ENCODE results near the gene GPHN.

The GPHN gene

DNA sequence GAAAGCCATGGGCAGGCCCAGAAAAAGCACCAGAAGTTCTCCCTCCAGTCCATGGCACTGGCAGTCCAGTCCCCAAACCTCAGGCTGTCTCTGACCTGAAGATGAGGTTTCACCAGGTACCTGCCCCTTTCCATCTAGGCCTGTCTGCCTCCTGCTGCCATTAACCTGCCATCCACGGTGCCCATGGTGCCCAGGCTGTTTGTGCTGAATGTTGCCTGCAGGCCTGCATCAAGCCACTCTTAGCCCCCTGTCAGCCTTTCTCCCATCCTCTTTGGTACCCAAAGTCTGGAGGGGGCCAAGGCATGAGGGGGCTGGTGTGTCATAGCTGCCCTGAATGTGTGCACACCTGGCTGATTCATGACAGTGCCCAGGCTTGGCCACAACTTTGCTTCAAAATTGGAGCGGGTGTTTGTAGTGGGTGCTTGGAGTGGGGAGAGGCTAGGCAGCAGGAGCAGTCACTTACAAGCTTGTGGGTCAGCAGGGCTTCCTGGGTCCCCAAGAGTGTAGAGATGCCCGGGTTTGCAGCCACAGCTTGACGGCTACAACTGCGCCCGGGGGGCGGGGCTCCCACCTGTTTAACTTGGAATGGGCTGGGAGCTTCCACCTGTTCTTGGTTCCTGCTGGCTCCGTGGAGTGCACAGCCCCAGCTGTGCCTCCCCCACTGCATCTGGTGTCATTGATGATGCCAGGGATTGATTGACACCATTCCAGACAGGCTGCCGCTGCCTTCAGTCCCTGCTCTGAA lies 88.5 kb downstream of the GPHN start:
- H3K4me3 ChIP-seq (ENCODE audit: low read depth, low read length), result no peak overlapping the region

DNA sequence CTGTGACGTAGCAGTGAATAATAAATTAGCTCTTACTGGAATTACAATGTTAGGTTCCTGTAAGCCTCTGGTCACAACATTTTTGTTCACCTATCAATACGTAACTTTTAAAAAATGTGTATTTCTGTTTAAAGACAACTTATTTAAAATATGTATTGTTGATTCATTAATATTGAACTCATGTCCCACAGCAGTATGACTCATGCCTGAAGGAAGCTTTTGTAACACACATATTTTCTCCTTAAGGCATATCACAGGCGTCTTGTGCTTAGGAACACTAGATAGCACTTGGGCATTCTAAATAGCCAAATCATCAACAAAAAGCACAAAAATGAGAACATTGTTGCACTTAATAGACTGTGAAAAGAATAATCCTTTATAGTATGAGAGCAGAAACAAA lies 92.5 kb downstream of the GPHN start:
- H3K4me3 ChIP-seq (ENCODE audit: low read depth, low read length), result no peak overlapping the region

DNA sequence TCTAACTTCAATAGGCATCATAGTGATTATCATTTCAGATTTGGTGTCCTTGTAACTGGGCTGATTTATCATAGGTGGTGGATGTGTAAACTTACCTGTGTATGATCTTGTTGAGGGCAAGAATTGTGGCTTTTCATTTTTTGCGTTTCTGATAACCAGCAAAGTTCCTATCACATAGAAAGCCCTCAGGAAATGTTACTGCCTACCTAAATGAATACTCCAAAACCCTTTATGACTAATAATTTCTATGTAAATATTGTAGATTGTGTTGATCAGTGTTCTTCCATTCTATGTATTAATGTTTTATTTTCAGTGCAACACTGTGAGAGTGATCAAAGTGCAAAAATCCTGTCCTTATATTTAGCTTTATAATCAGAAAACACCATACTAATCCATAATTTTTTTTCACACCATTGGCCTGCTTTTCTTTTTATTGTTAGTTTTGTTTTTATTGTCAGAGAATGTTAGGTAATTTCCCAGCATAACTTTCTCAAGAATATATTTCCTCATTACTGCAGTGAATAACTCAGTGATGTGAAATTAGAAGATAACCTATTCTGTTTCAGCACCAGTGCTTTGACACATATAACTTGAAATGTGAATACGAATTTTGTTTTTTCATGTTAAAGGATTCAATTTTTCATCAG lies 94.1 kb downstream of the GPHN start:
- H3K4me3 ChIP-seq (ENCODE audit: low read depth, low read length), result no peak overlapping the region

GRCh38 chr14:66603945-66604344 lies 96.0 kb downstream of the GPHN start:
- H3K4me3 ChIP-seq (ENCODE audit: low read depth, low read length), result no peak overlapping the region

DNA sequence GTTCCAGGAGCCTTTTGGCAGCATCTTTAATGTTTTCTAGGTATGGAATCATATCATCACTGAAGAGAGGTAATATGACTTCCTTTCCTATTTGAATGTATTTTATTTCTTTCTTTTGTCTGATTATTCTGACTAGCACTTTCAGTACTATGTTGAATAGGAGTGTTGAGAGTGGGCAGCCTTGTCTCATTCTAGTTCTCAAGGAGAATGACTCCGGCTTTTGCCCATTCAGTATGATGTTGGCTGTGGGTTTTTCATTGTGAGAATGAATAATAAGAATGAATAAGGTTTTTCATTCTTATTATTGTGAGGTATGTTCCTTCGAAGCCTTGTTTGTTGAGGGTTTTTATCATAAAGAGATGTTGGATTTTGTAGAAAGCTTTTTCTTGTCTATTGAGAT lies 98.9 kb downstream of the GPHN start:
- no peak overlapping the region for H3K4me3 ChIP-seq (ENCODE audit: low read depth, low read length)

DNA sequence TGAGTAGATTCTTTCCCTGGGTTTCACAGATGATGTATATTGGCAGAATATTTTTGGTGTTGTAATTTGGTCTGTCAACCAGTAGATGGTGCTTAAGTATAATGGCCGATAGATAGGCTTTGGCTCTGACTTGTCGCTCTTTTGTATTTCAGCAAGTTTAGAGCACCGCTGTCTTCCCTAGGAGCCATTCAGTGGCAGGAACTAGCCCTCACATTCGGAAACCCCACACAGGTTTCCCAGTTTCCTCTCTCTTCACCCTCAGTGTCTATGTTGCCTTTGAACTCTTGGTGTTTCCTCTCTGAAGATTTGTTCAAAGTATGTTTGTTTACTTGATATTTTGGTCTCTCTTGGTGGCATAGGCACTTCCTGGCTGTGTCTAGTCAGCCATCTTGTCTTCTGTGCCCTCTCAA lies 102.2 kb downstream of the GPHN start:
- H3K4me3 ChIP-seq (ENCODE audit: low read depth, low read length), result no peak overlapping the region

GRCh38 chr14:66613344-66613743 lies 105.4 kb downstream of the GPHN start:
- H3K4me3 ChIP-seq (ENCODE audit: low read depth, low read length), result no peak overlapping the region

- H3K4me3 ChIP-seq (ENCODE audit: low read depth, low read length), result no peak overlapping the region
These were observed 112.0 kb downstream of the GPHN start for GRCh38 chr14:66619952-66620351.

DNA sequence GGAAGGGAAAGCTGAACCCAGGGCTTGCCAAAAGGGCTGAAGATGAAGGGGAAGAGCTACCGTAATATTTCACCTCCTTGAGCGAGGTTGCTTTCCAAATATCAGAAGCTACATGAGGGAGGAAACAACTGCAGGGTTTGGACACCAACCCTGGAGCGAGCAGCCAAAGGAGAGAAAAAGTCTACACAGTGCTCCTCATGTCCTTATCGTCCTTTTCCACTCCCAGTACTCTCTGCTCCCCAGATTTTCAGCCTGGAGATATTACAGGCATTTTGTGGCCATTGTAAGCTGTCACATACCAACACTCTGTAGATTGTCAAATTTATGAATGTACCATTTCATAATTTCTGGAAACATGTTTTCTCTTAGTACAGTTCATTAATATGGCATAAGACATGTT lies 115.9 kb downstream of the GPHN start:
- no peak overlapping the region for H3K4me3 ChIP-seq (ENCODE audit: low read depth, low read length)

- H3K4me3 ChIP-seq (ENCODE audit: low read depth, low read length), result no peak overlapping the region
These were observed 116.5 kb downstream of the GPHN start for GRCh38 chr14:66624336-66624937.

GRCh38 chr14:66628636-66629035 lies 120.7 kb downstream of the GPHN start:
- no peak overlapping the region for H3K4me3 ChIP-seq (ENCODE audit: low read depth, low read length)

DNA sequence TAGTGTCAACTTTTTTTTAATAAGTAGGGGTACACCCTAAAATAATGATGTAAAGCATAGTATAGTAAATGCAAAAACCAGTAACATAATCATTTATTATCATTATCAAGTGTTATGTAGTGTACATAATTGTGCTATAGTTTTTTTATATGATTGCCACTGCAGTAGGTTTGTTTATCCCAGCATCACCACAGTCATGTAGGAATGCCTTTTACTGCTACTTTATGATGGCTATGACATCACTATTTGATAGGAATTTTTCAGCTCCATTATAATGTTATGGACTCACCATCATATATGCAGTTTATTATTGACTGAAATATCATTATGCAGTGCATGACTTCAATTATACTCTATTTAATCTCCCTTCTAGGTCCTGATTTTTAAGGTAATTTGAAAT lies 121.6 kb downstream of the GPHN start:
- no peak overlapping the region for H3K4me3 ChIP-seq (ENCODE audit: low read depth, low read length)

DNA sequence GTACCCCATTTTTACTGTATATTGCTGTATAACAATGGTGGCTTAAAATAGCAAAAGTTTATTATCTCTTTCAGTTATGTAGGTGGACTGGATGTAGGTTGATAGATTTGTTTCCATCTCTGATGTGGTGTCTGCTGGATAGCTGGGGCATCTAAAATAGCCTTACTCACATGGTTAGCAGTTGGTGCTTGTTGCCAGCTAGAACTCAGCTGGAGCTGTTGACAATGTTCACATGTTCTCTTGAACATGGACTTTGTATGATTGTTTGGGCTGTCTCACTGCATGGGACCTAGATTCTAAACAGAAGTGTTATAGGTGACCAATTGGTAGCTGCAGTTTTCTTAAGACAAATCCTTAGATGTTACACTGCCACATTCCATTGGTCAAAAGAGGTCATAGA lies 126.9 kb downstream of the GPHN start:
- no peak overlapping the region for H3K4me3 ChIP-seq (ENCODE audit: low read depth, low read length)

DNA sequence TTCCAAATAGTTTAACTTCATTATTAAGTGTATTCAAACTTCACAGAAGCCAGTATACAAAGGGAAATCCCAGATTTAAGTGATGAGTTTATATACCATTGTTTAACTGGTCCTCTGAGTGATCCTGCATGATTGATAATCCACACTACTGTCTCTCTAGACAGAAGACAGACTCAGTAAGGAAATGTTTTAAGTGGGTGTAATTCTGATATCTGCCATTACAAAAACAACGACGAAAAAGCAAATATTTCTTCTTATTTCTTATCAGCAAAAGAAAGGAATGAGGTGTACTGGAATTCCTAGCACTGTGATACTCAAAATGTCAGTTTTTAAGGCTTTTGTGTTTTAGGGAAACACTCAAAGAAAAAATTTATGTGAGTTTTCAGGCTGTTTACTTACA lies 127.5 kb downstream of the GPHN start:
- no peak overlapping the region for H3K4me3 ChIP-seq (ENCODE audit: low read depth, low read length)

GRCh38 chr14:66636240-66636639 lies 128.3 kb downstream of the GPHN start:
- H3K4me3 ChIP-seq (ENCODE audit: low read depth, low read length), result no peak overlapping the region

GRCh38 chr14:66638689-66639088 lies 130.7 kb downstream of the GPHN start:
- no peak overlapping the region for H3K4me3 ChIP-seq (ENCODE audit: low read depth, low read length)

DNA sequence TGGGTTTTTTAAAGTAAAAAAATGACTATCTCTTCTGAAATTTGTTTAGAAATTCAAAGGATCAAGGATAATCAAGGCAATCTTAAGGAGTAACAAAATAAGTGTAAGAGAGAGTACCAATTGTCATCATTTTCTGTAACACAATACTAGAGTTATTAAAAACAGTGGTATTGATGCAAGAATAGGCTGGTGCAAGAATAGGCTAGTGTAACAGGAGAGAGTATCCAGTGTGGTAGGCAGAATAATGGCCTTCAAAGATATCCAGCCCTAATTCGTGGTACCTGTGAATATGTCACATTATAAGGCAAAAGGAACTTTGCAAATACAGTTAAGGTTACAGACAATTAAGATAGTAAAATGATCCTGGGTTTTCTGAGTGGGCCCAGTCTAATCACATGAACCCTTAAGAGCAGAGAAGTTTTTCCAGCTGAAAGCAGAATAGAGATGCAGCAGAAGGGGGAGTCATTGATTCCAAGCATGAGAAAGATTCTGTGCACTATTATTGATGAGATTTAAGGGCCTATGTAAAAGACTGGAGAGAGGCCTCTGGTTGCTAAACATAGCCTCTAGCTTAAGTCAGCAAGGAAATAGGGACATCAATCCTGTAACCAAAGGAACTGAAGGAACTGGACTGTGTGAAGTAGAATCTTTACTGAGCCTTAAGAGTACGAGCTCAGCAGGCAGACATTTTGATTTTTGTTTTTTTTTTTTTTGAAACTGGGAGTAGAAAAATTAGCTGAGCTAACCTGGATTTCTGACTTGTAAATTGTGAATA lies 134.1 kb downstream of the GPHN start:
- H3K4me3 ChIP-seq (ENCODE audit: low read depth, low read length), result no peak overlapping the region

GRCh38 chr14:66643344-66643743 lies 135.4 kb downstream of the GPHN start:
- no peak overlapping the region for H3K4me3 ChIP-seq (ENCODE audit: low read depth, low read length)

DNA sequence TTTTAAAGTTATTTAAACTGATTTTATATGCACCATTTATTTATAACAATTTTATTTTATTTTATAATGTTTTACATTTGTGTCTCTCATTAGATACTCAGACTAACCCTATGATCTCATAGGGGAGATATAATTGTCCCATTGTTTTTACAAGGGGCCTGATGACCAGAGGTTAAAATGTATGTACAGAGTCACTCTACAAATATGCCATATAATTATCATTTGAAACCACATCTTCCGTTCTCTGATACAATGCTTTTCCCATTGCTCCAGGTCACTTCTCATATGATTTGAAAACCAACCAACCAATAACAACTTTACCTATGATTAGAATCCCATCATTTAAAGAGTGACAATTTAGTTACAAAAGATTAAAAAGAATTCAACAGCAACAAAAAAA lies 137.8 kb downstream of the GPHN start:
- no peak overlapping the region for H3K4me3 ChIP-seq (ENCODE audit: low read depth, low read length)

DNA sequence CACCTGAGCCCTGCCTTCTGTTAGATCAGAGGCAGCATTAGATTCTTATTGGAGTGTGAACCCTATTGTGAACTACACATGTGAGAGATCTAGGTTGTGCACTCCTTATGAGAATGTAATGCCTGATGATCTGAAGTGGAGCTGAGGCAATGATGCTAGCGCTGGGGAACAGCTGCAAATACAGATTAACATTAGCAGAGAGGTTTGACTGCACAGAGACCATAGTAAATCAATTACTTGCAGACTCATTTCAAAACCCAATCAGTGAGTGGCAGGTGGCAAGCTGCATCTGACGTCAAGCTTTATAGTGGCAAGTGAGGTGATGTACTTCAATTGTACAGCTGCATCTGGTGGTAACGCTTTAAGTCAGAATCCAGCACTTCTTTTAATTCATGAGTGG lies 141.6 kb downstream of the GPHN start:
- H3K4me3 ChIP-seq (ENCODE audit: low read depth, low read length), result no peak overlapping the region

- no peak overlapping the region for H3K4me3 ChIP-seq (ENCODE audit: low read depth, low read length)
These were observed 142.6 kb downstream of the GPHN start for GRCh38 chr14:66650491-66650911.

Data from iPS-11a (cell line).